Ectodermal cell (in vitro differentiated cells): ENCODE measurements around the gene NBL1.

Experiments
- H3K27ac ChIP-seq: 2 replicates; pipeline ENCODE4 v1.7.0; 2013; ENCODE audit warnings: mild to moderate bottlenecking, low read depth, low read length; ENCODE audit not compliant: insufficient read depth, poor library complexity, severe bottlenecking
- H3K27me3 ChIP-seq: 2 replicates; pipeline ENCODE4 v1.7.0; 2013; ENCODE audit warnings: mild to moderate bottlenecking, low read length; ENCODE audit not compliant: insufficient read depth, control insufficient read depth, poor library complexity, severe bottlenecking
- H3K36me3 ChIP-seq: one replicate; pipeline ENCODE4 v1.7.0; 2013; ENCODE audit warnings: low read length; ENCODE audit not compliant: control insufficient read depth, insufficient read depth
- H3K4me1 ChIP-seq: one replicate; pipeline ENCODE4 v1.7.0; 2013; ENCODE audit warnings: low read length; ENCODE audit not compliant: control insufficient read depth, insufficient read depth
- H3K4me3 ChIP-seq: 2 replicates; pipeline ENCODE4 v1.7.0; 2013; ENCODE audit warnings: low read depth, low read length, control low read depth; ENCODE audit not compliant: insufficient read depth
- H3K9me3 ChIP-seq: 2 replicates; pipeline ENCODE4 v1.7.0; 2013; ENCODE audit warnings: mild to moderate bottlenecking, low read length, moderate library complexity; ENCODE audit not compliant: control insufficient read depth
- WGBS, 2 experiments: methylation state at CpG; one replicate each; pipeline ENCODE4 v1.1.7; 2013; ENCODE audit warnings: missing lambda C conversion rate in 2 of 2; 5-methylcytosine and 5-hydroxymethylcytosine counted together

Gene NBL1

DNA sequence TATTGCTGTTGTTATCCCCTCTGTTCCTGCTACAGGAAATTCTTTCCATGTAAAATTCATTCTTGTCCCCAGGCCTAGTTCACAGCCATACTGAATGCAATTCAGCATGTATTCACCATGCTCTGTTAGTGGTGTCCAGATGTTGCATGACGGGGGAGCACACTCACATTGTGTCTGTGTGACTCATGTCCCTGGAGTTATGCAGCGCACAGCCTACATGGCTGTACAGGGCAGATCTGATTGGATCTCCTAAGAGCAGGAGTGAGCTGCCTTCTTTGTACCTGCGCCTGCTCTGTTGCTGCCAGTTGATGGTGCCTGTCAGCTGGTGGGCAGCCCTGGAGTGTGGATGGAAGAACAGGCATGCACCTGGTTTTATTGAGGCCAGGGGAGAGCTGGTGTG, 38.1 kb downstream of the NBL1 start:
- Histone ChIP-seq H3K9me3 (no peaks in the 10 kb centered on the region), H3K27me3 (no peaks in the 10 kb centered on the region), H3K4me3 (no peak overlapping the region), H3K36me3 (no peaks in the 10 kb centered on the region), H3K4me1 (no peaks in the 10 kb centered on the region), H3K27ac (no peak overlapping the region)
- 91 to 92% methylated on average over 3 of the region's 3 CpGs for WGBS, 2 experiments

DNA sequence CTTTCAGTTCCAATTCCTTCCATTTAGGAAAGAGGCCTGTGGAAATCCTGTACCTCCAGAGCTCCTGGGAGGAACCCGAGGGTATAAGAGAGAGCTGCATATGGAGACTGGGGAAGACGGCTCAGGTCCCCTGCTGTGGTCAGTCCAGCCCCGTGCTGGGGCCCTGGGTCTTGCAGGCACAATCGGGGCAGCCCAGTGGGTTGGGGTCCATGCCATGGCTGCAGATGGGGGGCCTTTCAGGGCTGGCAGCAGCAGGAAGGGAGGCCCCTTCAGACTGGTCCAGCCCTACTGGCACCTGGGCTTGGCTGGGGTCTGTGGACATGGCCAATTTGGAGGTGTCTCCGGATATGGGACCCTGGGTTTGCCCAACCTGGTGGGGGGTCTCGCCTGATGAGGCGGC, 38.8 kb downstream of the NBL1 start:
- Histone ChIP-seq H3K36me3 (no peaks in the 10 kb centered on the region), H3K27me3 (no peaks in the 10 kb centered on the region), H3K4me1 (no peaks in the 10 kb centered on the region), H3K4me3 (no peak overlapping the region), H3K27ac (no peak overlapping the region), H3K9me3 (no peaks in the 10 kb centered on the region)
- 63 to 68% methylated on average over 7 of the region's 7 CpGs for WGBS, 2 experiments

- H3K27ac ChIP-seq, result no peak overlapping the region
- H3K4me3 ChIP-seq, result no peak overlapping the region
- H3K9me3 ChIP-seq, result no peaks in the 10 kb centered on the region
- WGBS, 2 experiments, result 94 to 96% methylated on average over 8 of the region's 8 CpGs
- H3K36me3 ChIP-seq, result no peaks in the 10 kb centered on the region
- no peaks in the 10 kb centered on the region for H3K4me1 ChIP-seq
- no peaks in the 10 kb centered on the region for H3K27me3 ChIP-seq
Measured at GRCh38 chr1:19683351-19683750, 39.2 kb downstream of the NBL1 start.

DNA sequence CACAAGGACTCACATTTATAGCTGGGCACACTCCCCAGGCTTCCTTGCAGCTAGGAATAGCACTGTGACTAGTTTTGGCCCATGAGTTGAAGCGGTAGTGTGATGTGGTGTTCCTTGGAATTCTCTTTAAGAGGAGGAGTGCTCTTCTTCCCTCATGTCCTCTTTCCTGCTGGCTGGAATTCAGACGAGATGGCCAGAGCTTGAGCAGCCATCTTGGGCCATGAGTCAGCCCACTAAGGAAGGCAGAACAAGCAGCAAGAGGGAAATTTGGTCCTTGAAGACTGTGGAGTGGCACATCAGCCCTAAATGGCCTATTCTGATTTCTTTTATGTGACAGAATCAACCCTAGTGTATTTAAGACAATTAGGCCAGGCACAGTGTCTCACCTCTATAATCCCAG, 40.6 kb downstream of the NBL1 start:
- no peaks in the 10 kb centered on the region for H3K9me3 ChIP-seq
- WGBS, 2 experiments, result 87 to 92% methylated on average over 2 of the region's 2 CpGs
- no peaks in the 10 kb centered on the region for H3K36me3 ChIP-seq
- H3K4me1 ChIP-seq, result no peaks in the 10 kb centered on the region
- no peaks in the 10 kb centered on the region for H3K27me3 ChIP-seq
- H3K27ac ChIP-seq, result no peak overlapping the region
- no peak overlapping the region for H3K4me3 ChIP-seq

DNA sequence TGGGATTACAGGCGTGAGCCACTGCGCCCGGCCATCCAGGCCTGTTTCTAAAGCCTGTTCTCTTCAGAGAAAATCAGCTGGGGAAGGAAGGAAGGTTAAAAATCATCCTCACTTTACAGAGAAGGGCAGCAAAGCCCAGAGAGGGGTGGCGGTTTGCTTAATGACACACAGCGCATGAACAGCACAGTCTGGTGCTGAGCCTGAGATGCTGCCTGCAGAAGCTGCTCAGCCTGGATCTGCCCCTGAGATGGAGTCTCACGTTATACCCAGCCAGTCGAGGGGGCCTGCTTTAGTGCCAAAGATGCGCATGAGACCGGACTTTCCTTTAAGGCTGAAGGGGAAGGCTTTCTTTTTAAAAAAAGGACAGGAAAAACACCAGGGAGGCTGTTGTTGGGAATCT, 41.9 kb downstream of the NBL1 start:
- 72 to 73% methylated on average over 9 of the region's 9 CpGs for WGBS, 2 experiments
- no peaks in the 10 kb centered on the region for H3K4me1 ChIP-seq
- H3K27me3 ChIP-seq, result no peaks in the 10 kb centered on the region
- no peaks in the 10 kb centered on the region for H3K36me3 ChIP-seq
- no peaks in the 10 kb centered on the region for H3K9me3 ChIP-seq
- no peak overlapping the region for H3K4me3 ChIP-seq
- no peak overlapping the region for H3K27ac ChIP-seq

- no peaks in the 10 kb centered on the region for H3K4me1 ChIP-seq
- H3K36me3 ChIP-seq, result no peaks in the 10 kb centered on the region
- H3K9me3 ChIP-seq, result no peaks in the 10 kb centered on the region
- 83 to 89% methylated on average over 1 of the region's 1 CpG for WGBS, 2 experiments
- H3K27ac ChIP-seq, result no peak overlapping the region
- H3K4me3 ChIP-seq, result no peak overlapping the region
- H3K27me3 ChIP-seq, result no peaks in the 10 kb centered on the region
Measured at GRCh38 chr1:19687414-19687813, 43.3 kb downstream of the NBL1 start.

- WGBS, 2 experiments, result 89% methylated on average over 19 of the region's 19 CpGs
- no peaks in the 10 kb centered on the region for H3K36me3 ChIP-seq
- H3K9me3 ChIP-seq, result no peaks in the 10 kb centered on the region
- H3K27me3 ChIP-seq, result no peaks in the 10 kb centered on the region
- H3K27ac ChIP-seq, result no peak overlapping the region
- no peaks in the 10 kb centered on the region for H3K4me1 ChIP-seq
- H3K4me3 ChIP-seq, result no peak overlapping the region
Measured at GRCh38 chr1:19688041-19688842, 44.1 kb downstream of the NBL1 start.

DNA sequence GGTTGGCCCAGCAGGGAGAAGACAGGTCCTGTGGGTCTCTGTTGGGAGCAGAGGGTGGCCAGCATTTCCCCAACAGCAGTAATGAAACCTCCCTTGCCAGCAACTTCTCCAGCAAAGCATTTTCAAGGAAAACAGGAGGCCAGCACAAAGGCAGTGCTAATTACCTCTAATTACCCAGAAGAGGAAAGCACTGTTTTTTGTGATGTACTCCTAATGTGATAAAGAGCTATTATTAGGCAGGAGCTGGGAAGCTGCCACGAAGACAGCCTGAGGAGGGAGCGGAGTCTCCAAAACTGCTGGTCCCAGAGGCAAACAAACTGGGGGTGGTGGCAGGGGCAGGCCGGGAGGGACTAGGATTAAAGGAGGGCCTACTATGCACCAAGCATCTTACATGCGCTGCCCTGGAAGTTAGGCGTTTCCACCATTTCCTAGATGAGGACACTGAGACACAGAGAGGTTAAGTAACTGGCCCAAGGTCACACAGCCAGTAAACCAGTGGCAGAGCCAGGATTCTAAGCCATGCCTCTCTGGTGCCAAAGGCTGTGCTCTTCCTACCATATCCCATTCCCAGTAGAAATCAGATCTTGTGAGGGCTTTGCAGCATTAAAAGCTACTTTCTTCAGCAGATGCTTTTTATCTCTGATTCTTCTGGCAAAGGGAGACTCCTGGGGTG, 45.1 kb downstream of the NBL1 start:
- Histone ChIP-seq H3K27ac (no peak overlapping the region), H3K27me3 (no peaks in the 10 kb centered on the region), H3K4me1 (no peaks in the 10 kb centered on the region), H3K9me3 (no peaks in the 10 kb centered on the region), H3K4me3 (no peak overlapping the region), H3K36me3 (no peaks in the 10 kb centered on the region)
- 60% methylated on average over 5 of the region's 5 CpGs for WGBS, 2 experiments

- H3K27me3 ChIP-seq, result no peaks in the 10 kb centered on the region
- no peak overlapping the region for H3K27ac ChIP-seq
- no peaks in the 10 kb centered on the region for H3K4me1 ChIP-seq
- H3K4me3 ChIP-seq, result no peak overlapping the region
- WGBS, 2 experiments, result 87 to 93% methylated on average over 3 of the region's 3 CpGs
- no peaks in the 10 kb centered on the region for H3K36me3 ChIP-seq
- H3K9me3 ChIP-seq, result no peaks in the 10 kb centered on the region
Measured at GRCh38 chr1:19689856-19690255, 45.7 kb downstream of the NBL1 start.

DNA sequence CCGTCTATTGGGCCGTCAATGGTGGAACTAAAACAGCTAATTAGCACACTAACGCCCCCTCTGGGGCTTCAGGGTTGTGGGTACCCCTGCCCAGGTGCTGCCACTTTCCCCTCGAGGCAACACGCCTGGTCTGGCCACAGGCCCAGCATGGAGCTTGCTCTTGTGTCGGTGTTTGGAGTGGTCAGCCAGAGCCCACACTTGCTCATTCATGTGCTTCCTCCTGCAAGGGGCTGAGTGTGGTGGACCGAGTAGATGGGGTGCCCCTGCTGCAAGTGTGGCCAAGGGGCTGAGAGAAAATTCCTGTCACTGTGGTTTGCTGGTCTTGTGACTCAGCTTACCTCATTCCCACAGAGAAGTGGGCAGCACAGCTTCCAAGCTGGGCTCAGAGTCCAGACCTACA, 46.2 kb downstream of the NBL1 start:
- Histone ChIP-seq H3K4me1 (no peaks in the 10 kb centered on the region), H3K9me3 (no peaks in the 10 kb centered on the region), H3K4me3 (no peak overlapping the region), H3K27me3 (no peaks in the 10 kb centered on the region), H3K36me3 (no peaks in the 10 kb centered on the region), H3K27ac (no peak overlapping the region)
- WGBS, 2 experiments, result 82 to 87% methylated on average over 7 of the region's 7 CpGs
